Umbilical cord (tissue), 2 donors: ENCODE results near the gene CD1E. TPM values are rescaled to one million over a fixed set of nuclear protein-coding genes. Genes with fewer than 3 reads are reported as not detected.
"Not testable (repeated sequence)": the region's sequence is repeated elsewhere in the genome, so short reads cannot be mapped to it uniquely, and the experiment has no call there.

Experiments used
- DNase-seq: peaks from one replicate; pipeline ENCODE4 v3.0.0-alpha.2; 2015; ENCODE audit warnings: low spot score
- total RNA-seq: library from RNA; depleted of rRNA; stranded (reverse); fragments of >200 nt; gene quantifications from one replicate; pipeline ENCODE4 v1.2.3, GENCODE V29; 2014; ENCODE audit warnings: low replicate concordance; ENCODE audit not compliant: insufficient read depth

The CD1E gene
- total RNA-seq, result 0.72 TPM

DNA sequence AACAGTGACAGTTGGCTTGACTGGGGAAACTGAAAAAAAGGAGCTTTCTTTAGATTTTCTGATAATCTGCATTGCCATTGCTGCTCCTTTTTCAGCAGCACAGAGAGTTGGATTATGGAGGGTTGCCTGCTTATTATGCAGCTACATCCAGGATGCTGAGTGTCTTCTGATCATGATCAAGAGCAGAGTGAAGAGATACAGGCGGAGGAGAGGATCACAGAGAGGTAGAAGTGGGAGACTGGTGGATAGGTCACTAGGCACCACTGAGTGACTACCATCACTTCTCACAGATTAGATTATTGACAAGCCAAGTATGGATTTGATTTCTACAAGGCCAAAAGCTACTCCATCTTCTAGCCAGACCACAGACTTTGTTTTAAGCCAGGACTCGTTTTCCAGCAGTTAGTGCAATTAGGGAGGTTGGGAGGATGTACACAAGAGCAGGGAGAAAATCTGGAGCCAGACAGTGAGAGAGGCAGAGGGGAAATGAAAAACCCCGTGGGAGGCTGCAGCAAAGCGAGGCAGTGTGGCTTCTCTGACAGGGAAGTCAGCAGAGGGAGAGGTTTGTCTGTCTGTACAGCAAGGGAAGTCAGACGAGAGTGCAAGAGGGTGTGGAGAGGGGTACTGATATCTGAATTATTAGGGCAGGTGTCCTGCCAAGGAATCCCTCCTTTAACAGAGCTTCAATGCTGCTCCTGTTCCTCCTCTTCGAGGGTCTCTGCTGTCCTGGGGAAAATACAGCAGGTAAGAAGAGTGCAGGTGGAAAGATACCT, at the start of gene CD1E:
Gene CD1E, plus strand, starts transcription at position 592 of the 773 bp plus-strand sequence. Its CDS starts 95 bp downstream, at position 687.
- DNase-seq, result no peak

DNA sequence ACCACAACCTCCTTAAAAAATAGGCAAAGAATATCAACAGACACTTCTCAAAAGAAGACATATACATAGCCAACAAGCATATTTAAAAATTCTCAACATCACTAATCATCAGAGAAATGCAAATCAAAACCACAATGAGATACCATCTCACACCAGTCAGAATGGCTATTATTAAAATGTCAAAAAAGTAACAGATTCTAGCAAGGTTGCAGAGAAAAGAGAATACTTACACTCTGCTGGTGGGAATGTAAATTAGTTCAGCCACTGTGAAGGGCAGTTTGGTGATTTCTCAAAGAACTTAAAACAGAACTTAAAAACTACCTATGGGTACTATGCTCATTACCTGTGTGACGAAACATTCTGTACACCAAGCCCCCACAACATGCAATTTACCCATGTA, 43.1 kb upstream of the CD1E start:
- DNase-seq, result no peak

DNA sequence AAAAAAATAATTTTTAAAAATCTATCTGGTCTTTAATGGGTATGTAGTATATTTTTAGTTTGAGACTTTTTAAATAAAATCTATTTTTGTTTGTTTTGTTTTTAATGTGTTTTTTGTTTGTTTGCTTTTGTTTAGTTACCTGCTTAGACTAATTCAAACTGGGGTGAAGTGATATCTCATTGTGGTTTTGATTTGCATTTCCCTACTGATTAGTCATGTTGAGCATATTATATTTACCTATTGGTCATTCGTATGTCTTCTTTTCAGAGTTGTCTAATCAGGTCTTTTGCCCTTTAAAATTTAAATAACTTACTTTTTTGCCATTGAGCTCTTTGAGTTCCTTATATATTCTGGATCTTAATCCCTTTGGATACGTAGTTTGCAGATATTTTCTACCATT, 42.6 kb upstream of the CD1E start:
- DNase-seq, result no peak

DNA sequence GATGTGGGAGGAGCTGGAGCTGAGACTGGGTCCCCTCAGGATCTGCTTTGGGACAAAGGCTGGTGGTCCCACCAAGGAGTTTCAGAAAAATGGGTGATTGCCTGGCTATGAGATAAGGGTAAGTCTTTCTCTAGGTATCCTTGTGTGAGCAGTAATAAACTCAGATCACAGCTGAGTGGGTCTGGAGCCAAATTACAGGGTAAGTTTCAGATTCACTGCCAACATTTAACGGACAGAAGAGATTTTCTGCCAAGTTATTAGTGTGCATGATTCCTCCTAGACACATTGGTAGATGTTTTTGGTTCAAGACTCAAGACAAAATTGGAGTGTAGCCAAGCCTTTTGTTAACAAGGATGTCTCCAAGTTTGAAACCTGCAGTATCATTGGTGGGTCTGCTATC, 29.8 kb upstream of the CD1E start:
- DNase-seq, result no peak

DNA sequence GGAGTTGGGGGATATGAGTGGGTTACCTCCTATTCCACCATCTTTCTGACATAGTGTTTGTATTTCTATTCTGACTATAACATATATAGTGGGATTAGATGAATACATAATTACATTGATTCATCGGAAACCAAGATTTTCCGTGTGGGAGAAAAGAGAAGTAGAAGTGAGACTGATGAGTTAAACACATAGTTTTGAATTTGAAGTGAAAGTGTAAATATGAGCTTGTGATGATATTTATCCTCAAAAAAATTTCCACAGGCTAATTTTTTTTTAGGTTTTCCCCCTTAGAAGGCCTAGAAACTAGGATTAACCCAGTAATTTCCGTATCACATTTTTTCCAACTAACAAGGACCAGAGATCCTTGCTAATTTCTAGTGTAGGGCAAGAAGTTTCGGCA, 29.3 kb upstream of the CD1E start:
- DNase-seq, result no peak

DNA sequence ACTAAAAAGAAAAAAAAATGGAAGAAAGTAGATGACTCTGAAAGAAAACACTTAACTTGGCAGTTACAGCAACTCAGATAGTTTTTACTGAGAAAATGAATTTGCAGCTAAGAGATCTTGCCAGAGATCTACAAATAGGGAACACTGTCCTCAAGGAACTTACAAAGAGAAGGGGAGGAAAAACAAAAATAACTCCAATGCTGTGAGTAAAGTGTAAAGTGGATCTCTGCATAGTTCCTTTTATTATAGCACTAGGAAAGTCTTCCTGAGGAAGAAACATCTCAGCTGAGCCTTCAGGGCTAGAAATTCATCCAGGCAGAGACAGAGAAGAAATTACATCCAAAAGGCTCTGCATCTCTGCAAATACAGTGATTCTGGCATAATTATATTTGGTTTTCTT, 26.2 kb upstream of the CD1E start:
- DNase-seq, result no peak

DNA sequence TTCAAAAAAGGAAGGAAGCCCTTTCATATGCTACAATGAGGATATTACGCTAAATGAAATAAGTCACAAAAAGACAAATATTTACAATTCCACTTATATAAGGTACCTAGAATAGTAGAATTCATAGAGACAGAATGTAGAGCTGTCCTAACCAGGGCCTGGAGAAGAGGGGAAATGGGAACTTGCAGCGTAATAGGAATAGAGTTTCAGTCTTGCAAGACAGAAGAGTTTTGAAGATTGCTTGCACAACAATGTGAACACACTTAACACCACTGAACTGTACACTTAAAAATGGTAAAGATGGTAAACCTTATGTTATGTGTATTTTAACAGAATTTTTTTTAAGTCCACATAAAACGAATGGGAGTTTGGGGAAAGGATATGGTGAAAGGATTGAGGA, 25.3 kb upstream of the CD1E start:
- peak; percentile 9 for DNase-seq

DNA sequence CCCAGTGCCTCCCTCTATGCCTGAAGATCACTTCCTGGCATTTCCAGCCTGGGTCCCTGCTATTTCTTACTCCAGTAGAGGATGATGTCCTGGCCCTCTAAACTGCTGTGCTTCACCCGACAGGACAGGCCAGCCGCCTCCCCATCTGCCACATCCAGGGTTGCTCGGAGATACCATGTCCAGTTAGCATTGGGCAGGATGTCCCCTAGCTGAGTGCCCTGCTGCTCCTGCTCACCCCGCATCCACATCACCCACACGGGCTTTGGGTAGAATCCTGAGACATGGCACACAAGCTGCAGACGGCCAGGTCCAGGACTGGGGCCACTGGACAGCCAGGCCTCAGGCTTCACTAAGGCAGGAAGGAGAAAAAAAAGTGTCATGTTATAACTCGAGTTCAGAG, 24.4 kb upstream of the CD1E start:
- DNase-seq, result no peak

DNA sequence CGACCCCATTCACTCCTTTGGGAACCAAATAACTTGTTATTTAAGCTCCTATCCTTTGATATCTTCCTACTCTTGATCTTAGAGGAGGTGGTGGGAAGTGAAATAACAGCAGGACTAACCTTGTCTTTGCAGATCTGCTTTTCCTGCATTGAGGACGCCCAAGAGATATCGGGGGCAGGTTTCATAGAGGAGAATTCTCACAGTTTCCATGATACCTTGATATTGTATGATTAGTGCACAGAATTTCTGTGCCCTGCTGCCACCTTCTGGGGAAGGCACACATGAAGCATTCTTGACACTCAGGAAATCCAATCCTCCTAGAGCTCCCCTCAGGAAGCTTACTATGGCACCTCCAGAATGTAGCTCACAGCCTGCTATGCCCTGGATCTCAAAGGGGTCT, 24.0 kb upstream of the CD1E start:
- DNase-seq, result no peak

DNA sequence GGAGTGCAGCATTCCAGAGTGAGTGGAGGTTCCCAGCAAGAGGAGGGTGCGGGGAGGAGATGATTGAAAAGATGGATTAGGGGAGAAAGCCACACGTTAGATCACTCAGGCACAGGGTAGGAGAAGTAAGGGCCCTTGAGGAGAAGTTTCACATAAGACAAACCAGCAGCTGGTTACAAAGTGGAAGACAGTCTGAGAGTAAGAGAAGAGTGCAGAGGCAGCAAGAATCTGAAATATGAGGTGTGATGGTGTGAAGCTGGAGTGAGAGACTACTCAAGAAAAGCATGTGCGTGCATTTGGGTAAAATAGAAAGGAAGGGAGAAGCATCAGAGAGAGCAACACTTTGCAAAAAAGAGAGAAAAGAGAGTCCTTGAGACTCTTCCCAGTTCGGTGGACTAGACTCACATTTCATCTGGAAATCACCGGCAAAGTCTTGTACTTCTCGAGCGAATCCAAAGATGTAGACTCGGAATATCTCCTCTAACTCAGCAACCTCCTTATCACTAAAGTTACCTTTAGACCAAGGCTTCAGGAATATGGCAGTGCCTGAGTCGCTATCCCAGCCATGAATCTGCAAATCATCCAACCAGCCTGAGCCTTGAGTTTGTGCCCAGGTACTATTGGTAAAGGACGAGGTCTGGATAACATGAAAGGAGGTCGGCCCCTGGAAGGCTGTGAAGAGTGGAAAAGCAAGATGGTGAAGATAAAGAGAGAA, 23.1 kb upstream of the CD1E start:
- DNase-seq, result no peak

DNA sequence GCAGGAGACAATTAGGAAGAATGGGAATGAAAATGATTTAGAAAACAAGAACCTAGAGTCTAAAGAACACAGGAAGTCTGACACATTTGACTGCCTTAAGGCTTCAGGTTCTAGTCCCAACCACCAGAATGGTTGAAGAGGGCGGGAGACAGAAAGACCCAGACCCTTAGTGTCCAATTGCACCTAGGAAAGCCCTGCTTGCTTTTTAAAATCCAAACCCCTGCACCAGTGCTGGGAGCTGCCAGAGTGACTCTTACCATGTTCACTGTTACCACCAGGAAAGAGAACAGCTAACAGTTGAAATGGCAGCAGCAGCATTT, 22.6 kb upstream of the CD1E start:
- DNase-seq, result no peak

DNA sequence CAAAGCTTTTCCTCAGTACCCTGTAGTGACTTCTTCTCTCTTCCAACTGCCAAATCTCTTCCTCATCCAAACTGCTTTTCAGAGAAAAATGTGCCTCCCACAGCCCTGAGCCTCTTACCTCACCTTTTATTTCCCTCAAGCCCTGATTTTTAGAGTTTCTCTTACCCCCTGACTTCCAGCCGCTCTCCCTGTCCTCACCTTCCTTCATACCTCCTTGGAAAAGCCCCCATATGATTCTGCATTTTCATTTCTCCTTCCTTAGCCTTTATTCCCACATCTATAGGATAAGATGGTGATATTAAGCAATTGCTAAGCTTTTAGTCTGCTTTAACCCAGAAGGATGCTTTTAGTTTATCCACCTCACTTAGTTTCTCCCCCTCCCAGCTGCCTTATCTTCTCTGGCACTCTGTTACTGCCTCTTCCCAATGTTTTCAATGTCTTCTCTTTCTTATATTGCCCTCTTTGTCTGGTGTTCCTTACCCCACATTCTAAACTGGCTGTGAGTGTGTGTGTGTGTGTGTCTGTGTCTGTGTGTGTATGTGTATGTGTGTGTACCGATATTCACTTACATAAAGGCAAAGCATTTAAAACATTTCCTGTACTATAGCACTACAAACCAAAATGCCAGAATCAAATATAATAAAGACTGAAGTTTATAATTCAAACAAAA, 22.1 kb upstream of the CD1E start, which contains the start of gene CD1B:
Gene CD1B, minus strand, starts transcription at position 51 of the 670 bp plus-strand sequence. CDS start 108 bp downstream, outside the sequence.
- DNase-seq, result no peak

DNA sequence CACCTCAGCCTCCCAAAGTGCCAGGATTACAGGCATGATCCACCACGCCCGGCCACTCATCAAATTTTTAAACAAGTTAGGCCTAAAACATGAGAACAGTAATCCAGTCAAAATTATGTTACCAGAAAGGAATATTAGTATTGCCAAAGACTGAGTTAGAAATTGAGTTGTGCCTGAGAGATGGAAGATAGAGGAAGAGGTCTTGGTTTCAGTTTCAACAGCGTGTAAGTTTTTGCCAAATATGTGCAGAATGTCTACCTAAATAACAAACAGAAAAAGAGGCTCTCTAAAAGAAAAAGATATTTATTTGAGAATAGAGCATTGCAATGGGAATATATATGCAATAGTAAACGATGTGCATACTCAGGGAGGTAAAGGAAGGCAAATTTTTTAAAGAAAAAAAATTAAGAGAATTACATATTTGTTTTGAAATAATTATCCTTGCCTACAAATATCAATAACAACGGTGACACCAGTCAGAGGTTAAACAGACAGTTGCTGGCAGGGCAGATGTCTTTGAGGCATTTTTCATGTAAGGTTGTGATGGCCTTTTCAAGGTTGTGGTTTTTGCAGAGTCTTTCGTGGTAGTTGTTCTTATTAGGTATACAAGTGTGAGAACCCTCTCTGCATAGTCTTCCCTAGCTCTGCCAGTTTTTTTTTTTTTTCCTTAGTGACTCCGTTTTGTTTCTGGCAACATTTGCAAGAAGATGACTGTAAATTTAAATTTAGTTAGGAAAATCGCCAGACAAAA, 20.1 kb upstream of the CD1E start:
- DNase-seq, result no peak

DNA sequence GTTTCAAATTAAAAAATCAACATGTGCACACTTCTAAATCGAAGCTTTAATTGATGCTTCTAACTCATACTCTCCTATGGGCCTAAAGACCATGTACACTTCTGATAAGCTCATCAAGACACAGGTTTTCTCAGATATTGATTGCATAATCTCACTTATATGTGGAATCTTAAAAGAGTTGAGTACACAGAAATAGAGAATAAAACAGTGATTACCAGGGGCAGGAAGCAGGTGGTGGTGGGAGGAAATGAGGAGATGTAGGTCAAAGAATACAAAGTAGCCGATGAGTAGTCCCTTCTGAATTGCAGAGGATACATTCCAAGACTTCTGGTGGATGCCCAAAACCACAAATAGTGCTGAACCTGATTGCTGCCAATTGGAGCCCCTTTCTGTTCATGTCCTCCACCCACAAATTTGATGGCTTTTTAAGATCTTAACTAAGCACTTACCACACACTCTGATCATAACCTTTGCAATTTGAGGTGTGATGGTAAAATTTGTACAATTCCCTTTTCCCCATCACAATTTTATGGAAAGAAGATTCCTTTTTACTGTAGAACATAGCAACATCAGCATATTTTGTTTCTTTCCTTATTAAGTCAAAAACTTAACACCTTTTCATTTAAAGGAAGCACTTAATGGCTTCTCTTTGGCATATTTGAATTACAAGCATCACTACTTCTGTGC, 19.0 kb upstream of the CD1E start:
- no peak for DNase-seq

DNA sequence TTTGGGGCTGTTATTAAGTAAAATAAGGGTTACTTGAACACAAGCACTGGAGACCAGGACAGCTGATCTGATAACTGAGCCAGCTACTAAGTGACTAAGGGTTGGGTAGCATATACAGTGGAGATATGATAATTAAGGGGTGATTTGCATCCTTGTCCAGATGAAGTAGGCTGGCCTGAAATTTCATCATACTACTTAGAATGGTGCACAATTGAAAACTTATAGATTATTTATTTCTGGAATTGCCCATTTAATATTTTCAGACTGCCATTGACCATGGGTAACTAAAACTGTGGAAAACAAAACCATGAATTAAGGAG, 18.5 kb upstream of the CD1E start:
- no peak for DNase-seq

DNA sequence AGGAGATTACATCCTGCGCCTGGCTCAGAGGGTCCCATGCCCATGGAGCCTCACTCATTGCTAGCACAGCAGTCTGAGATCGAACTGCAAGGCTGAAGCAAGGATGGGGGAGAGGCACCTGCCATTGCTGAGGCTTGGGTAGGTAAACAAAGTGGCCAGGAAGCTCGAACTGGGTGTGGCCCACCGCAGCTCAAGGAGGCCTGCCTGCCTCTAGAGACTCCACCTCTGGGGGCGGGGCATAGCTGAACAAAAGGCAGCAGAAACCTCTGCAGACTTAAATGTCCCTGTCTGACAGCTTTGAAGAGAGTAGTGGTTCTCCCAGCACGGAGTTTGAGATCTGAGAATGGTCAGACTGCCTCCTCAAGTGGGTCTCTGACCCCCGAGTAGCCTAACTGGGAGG, 17.3 kb upstream of the CD1E start:
- not testable (repeated sequence) for DNase-seq

DNA sequence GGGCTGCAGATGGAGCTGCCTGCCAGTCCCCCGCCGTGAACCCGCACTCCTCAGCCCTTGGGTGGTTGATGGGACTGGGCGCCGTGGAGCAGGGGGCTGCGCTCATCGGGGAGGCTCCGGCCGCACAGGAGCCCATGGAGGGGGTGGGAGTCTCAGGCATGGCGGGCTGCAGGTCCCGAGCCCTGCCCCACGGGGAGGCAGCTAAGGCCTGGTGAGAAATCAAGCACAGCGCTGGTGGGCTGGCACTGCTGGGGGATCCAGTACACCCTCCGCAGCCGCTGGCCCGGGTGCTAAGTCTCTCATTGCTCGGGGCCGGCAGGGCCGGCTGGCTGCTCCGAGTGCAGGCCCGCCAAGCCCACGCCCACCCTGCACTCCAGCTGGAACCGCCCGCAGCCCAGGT, 4.7 kb upstream of the CD1E start:
- not testable (repeated sequence) for DNase-seq

DNA sequence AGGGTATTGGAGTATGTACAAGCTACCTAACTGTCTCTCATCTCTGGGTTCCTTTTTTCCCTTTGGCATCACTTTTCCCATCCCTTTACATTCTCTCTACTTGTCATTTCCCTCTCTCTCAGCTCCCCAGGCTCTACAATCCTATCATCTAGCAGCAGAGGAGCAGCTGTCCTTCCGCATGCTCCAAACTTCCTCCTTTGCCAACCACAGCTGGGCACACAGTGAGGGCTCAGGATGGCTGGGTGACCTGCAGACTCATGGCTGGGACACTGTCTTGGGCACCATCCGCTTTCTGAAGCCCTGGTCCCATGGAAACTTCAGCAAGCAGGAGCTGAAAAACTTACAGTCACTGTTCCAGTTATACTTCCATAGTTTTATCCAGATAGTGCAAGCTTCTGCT, 561 bp downstream of the CD1E start:
- DNase-seq, result no peak

DNA sequence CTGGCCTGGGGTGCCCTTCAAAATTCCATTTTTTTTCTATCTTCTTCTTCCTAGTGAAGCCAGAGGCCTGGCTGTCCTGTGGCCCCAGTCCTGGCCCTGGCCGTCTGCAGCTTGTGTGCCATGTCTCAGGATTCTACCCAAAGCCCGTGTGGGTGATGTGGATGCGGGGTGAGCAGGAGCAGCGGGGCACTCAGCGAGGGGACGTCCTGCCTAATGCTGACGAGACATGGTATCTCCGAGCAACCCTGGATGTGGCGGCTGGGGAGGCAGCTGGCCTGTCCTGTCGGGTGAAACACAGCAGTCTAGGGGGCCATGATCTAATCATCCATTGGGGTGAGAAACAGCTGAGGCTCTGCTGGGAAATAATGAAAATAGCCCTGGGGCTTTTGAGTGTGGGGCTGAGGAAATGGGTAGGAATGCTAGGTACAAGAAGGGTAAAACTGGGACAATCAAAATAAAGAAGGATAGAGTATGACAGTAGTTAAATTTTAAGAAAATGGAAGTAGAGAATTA, 2.1 kb downstream of the CD1E start:
- DNase-seq, result no peak

DNA sequence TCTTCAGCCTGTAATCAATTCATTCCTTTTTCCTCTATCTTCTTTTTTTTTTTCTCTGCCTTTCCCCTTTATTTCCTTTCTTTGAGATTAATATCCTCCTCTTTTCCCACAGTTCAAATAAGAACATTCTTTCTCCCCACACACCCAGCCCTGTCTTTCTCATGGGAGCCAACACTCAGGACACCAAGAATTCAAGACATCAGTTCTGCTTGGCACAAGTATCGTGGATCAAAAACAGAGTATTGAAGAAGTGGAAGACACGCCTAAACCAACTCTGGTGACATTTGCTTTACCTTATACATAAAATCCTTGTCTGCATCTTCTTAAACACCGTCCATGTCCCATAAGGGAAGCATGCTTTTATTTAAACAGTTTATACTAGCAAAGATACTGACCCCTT, 2.9 kb downstream of the CD1E start:
- DNase-seq, result no peak

DNA sequence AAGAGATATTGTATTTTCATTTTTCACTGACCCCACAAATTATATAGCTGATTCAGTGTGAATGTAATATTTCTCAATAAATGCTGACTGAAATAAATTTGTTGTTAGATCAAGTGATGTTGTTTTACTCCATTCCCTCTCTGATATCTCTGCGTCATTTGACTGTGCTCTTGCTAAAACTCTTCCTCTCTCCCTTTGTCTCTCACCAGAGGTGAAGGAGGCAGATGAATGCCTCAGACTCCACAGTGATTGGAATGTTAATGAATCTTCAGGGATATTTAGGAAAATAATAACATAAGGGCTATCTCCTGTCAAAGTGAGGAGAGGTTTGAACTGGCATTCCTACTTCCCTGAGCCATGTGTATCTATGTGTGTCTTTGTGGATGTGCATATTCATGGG, 3.7 kb downstream of the CD1E start:
- no peak for DNase-seq
